Panc1 (cell line): ENCODE results near the gene TXNRD1. TPM values are rescaled to one million over a fixed set of nuclear protein-coding genes. Genes with fewer than 3 reads are reported as not detected.

Experiments used
- ATAC-seq: fragments of 200-7000 bp; cut with Tn5 transposase; 2 replicates; pipeline ENCODE4 v1.9.1; 2020; ENCODE audit warnings: mild to moderate bottlenecking, moderate library complexity
- BruUV-seq: library from RNA; stranded (reverse); fragments of 400-500 nt; replicated peaks from 2 replicates; lab custom pipeline; 2021; lab: Mats Ljungman, UMichigan
- CTCF ChIA-PET: fragments of 300-600 bp; sonication (Branson Sonifier 250); formaldehyde crosslinking; loops from one replicate; lab custom pipeline; 2022; ENCODE audit warnings: antibody characterized with exemption; lab: Charles Lee
- POLR2A ChIA-PET: fragments of 300-600 bp; sonication (Branson Sonifier 250); formaldehyde crosslinking; loops from one replicate; lab custom pipeline; 2022; ENCODE audit warnings: antibody characterized with exemption; lab: Charles Lee
- DNase-seq: peaks from one replicate; pipeline ENCODE4 v3.0.0-alpha.2; 2010; ENCODE audit warnings: low read depth, low spot score
- H3K27ac ChIP-seq: 2 replicates; pipeline ENCODE4 v1.5.1; 2011; ENCODE audit warnings: mild to moderate bottlenecking, low read length, inconsistent platforms
- H3K27me3 ChIP-seq: fragments of 200-500 bp; sonication (Bioruptor generic); 2 replicates; pipeline ENCODE4 v1.6.0; 2014; ENCODE audit warnings: low read length, inconsistent platforms; ENCODE audit not compliant: control insufficient read depth, insufficient read depth
- H3K36me3 ChIP-seq: fragments of 200-500 bp; sonication (Bioruptor generic); 2 replicates; pipeline ENCODE4 v1.5.1; 2014; ENCODE audit warnings: inconsistent platforms, mild to moderate bottlenecking, low read length, moderate library complexity; ENCODE audit not compliant: control insufficient read depth, insufficient read depth
- H3K4me1 ChIP-seq: 2 replicates; pipeline ENCODE4 v1.5.1; 2011; ENCODE audit warnings: inconsistent platforms, mild to moderate bottlenecking, low read length, moderate library complexity; ENCODE audit not compliant: control insufficient read depth, insufficient read depth
- H3K4me3 ChIP-seq, 2 experiments: 2 replicates each; pipeline ENCODE4 v1.5.1; 2011 to 2012; ENCODE audit warnings: low read depth in 2 of 2, low read length in 2 of 2, mild to moderate bottlenecking in 2 of 2, inconsistent platforms in 1 of 2, moderate library complexity in 1 of 2
- H3K9me3 ChIP-seq: fragments of 200-500 bp; sonication (Bioruptor generic); 2 replicates; pipeline ENCODE4 v1.5.1; 2014; ENCODE audit warnings: low read depth, mild to moderate bottlenecking, inconsistent platforms, low read length, moderate library complexity; ENCODE audit not compliant: control insufficient read depth, insufficient read depth
- POLR2AphosphoS5 ChIP-seq: IDR thresholded peaks from 2 replicates; pipeline ENCODE4 v1.6.1; 2012; ENCODE audit warnings: mild to moderate bottlenecking, low read depth, low read length, moderate library complexity
- SIN3A ChIP-seq: IDR thresholded peaks from 2 replicates; pipeline ENCODE4 v1.6.1; 2012; ENCODE audit warnings: low read depth, mild to moderate bottlenecking, low read length, moderate library complexity, borderline replicate concordance; ENCODE audit not compliant: insufficient read depth
- TCF7L2 ChIP-seq: IDR thresholded peaks from 2 replicates; pipeline ENCODE4 v1.6.1; 2011; ENCODE audit warnings: mild to moderate bottlenecking, low read depth, low read length, inconsistent platforms
- in situ Hi-C: cut with HindIII; loops from 2 replicates; pipeline ENCODE4 v1.10.0; 2016; ENCODE audit warnings: low sequenced_read_pairs, low pct_unique_long_range_greater_than_20kb
- intact Hi-C: fragments of 100-400 bp; cut with micrococcal nuclease; formaldehyde crosslinking; loops from one replicate; pipeline ENCODE4 v1.10.0; 2022; ENCODE audit not compliant: unreplicated experiment
- total RNA-seq: library from RNA; stranded (reverse); gene quantifications from one replicate; pipeline ENCODE4 v1.2.1, GENCODE V29; 2021; ENCODE audit not compliant: unreplicated experiment
- TF ChIP-seq, protein P1 (sequence below): fragments of 450-650 bp; IDR thresholded peaks from 2 replicates; pipeline ENCODE4 v1.5.1; 2017; ENCODE audit warnings: mild to moderate bottlenecking
- TF ChIP-seq, protein P2 (sequence below), 2 experiments: IDR thresholded peaks; 2 replicates each; pipeline ENCODE4 v1.6.1; 2011 to 2012; ENCODE audit warnings: low read depth in 2 of 2, control low read depth in 1 of 2, low read length in 1 of 2, mild to moderate bottlenecking in 1 of 2, moderate library complexity in 1 of 2; ENCODE audit not compliant: insufficient read depth in 1 of 2

Gene TXNRD1
- total RNA-seq, 1 experiment from 2014 or later = 348 TPM

DNA sequence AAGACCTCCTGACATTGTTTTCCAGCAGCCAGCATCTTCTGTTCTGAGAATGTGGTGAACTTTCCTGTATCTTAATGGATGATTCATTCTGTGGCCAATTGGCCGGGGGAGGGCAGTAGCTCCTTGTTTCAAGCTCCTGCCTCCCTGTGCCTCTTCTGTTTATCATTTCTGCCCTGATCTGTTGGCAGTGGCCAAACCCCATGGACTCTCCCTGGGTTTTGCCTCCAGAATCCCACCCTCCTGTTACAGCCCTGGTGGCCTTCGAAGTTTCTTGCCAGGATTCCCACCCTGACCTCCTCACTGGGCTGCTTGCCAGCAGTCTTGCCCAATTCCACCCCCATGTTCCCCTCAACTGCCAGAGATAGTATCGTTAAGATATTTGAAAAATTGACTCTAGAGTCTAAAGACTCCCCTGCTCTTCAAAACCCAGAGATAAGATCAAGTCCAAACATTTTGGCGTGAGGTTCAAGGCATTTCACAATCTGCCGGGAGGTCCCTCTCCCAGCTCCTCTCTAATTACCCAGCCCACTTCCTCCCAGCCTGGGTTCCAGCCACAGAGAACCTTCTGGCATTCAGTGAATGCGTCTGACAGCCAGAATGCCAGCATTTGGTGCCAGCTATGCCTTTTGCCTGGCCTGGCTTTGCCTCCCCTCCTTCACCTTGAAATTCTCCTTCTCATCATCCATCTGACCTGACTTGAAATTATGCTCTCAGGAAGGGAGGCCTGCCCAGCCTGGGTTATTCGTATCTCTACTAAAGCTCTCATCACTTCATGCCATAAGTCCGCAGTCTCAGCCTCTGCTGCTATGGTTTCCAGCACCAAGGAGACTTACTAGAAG lies 37.7 kb upstream of the TXNRD1 start:
- TF ChIP-seq, protein P1, sequence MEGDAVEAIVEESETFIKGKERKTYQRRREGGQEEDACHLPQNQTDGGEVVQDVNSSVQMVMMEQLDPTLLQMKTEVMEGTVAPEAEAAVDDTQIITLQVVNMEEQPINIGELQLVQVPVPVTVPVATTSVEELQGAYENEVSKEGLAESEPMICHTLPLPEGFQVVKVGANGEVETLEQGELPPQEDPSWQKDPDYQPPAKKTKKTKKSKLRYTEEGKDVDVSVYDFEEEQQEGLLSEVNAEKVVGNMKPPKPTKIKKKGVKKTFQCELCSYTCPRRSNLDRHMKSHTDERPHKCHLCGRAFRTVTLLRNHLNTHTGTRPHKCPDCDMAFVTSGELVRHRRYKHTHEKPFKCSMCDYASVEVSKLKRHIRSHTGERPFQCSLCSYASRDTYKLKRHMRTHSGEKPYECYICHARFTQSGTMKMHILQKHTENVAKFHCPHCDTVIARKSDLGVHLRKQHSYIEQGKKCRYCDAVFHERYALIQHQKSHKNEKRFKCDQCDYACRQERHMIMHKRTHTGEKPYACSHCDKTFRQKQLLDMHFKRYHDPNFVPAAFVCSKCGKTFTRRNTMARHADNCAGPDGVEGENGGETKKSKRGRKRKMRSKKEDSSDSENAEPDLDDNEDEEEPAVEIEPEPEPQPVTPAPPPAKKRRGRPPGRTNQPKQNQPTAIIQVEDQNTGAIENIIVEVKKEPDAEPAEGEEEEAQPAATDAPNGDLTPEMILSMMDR = peak; percentile 44
- TF ChIP-seq POLR2AphosphoS5 = no peak
- no peaks in the 10 kb centered on the region for H3K27me3 ChIP-seq
- peak overlapping the region; percentile 19; the same call in 1 of the 2 replicates for H3K27ac ChIP-seq
- ATAC-seq = peak; percentile 75
- DNase-seq = no peak
- H3K9me3 ChIP-seq = no peaks in the 10 kb centered on the region
- in situ Hi-C loops = no loop called here
- no peak overlapping the region for H3K4me3 ChIP-seq
- intact Hi-C loops = no loop called here
- ChIA-PET POLR2A (no interaction called here), CTCF (no interaction called here)
- H3K4me1 ChIP-seq = peaks cover 19% of the 10 kb centered on the region
- BruUV-seq = no TSS peak
- no peaks in the 10 kb centered on the region for H3K36me3 ChIP-seq

DNA sequence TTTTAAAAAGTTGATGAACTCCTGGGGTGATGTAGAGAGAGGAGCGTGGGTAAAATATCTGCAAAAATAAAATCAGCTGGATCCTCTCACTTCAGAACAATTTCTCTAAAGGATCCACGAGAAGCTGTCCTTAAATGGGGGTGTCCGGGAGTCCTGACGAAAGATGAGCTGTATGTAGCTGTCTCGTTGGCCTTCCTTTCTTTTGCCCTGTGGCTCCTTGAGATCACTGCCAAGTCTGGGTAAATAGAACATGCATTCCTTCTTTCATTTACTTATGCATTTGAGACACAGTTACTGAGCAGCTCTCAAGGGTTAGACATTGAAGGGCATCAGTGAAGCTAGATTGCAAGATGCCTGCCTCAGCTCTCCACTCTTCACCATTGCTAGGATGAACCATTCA lies 35.2 kb upstream of the TXNRD1 start:
- intact Hi-C loops = no loop called here
- CTCF ChIA-PET = no interaction called here
- H3K27me3 ChIP-seq = no peaks in the 10 kb centered on the region

More for the DNA sequence above, 35.2 kb upstream of the TXNRD1 start:
- DNase-seq (no peak), ATAC-seq (no peak; the same call in 1 of the 2 replicates)
- no peaks in the 10 kb centered on the region for H3K36me3 ChIP-seq
- no peak overlapping the region for H3K4me3 ChIP-seq
- POLR2A ChIA-PET = no interaction called here
- peaks cover 19% of the 10 kb centered on the region for H3K4me1 ChIP-seq
- in situ Hi-C loops = no loop called here
- no peak for TF ChIP-seq SIN3A
- TF ChIP-seq POLR2AphosphoS5 = no peak
- TF ChIP-seq, protein P1 = no peak
- no peak for TF ChIP-seq TCF7L2
- TF ChIP-seq, protein P2, sequence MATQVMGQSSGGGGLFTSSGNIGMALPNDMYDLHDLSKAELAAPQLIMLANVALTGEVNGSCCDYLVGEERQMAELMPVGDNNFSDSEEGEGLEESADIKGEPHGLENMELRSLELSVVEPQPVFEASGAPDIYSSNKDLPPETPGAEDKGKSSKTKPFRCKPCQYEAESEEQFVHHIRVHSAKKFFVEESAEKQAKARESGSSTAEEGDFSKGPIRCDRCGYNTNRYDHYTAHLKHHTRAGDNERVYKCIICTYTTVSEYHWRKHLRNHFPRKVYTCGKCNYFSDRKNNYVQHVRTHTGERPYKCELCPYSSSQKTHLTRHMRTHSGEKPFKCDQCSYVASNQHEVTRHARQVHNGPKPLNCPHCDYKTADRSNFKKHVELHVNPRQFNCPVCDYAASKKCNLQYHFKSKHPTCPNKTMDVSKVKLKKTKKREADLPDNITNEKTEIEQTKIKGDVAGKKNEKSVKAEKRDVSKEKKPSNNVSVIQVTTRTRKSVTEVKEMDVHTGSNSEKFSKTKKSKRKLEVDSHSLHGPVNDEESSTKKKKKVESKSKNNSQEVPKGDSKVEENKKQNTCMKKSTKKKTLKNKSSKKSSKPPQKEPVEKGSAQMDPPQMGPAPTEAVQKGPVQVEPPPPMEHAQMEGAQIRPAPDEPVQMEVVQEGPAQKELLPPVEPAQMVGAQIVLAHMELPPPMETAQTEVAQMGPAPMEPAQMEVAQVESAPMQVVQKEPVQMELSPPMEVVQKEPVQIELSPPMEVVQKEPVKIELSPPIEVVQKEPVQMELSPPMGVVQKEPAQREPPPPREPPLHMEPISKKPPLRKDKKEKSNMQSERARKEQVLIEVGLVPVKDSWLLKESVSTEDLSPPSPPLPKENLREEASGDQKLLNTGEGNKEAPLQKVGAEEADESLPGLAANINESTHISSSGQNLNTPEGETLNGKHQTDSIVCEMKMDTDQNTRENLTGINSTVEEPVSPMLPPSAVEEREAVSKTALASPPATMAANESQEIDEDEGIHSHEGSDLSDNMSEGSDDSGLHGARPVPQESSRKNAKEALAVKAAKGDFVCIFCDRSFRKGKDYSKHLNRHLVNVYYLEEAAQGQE (IDR thresholded peaks at IDR 0.05; ENCODE audit: insufficient read depth in 1 of 2, low read depth in 2 of 2, low read length in 1 of 2) = no peak
- no peak overlapping the region; the same call in 1 of the 2 replicates for H3K27ac ChIP-seq
- H3K9me3 ChIP-seq = peaks cover 3% of the 10 kb centered on the region; the same call in 1 of the 2 replicates
- no TSS peak for BruUV-seq
